Stimulated activated CD8-positive, alpha-beta memory T cell treated with anti-CD3 and anti-CD28 coated beads, Interleukin-12 subunit alpha, Interleukin-12 subunit beta, amount 100 ng/mL, for 24 hours (primary cell): Measurements from ENCODE around the gene MCF2L.
"Not testable (repeated sequence)": the region's sequence is repeated elsewhere in the genome, so short reads cannot be mapped to it uniquely, and the experiment has no call there.

Experiments
- DNase-seq: peaks from one replicate; pipeline ENCODE4 v3.0.0-alpha.2; 2020; ENCODE audit errors: extremely low read depth

MCF2L gene

GRCh38 chr13:113015826-113016525, 47.0 kb downstream of the MCF2L start:
- no peak for DNase-seq

GRCh38 chr13:113016526-113017295, 47.7 kb downstream of the MCF2L start:
- DNase-seq, result no peak

GRCh38 chr13:113017506-113018215, 48.6 kb downstream of the MCF2L start:
- DNase-seq, result no peak

- DNase-seq, result no peak
Observed at GRCh38 chr13:113018676-113019465, 49.9 kb downstream of the MCF2L start.

DNA sequence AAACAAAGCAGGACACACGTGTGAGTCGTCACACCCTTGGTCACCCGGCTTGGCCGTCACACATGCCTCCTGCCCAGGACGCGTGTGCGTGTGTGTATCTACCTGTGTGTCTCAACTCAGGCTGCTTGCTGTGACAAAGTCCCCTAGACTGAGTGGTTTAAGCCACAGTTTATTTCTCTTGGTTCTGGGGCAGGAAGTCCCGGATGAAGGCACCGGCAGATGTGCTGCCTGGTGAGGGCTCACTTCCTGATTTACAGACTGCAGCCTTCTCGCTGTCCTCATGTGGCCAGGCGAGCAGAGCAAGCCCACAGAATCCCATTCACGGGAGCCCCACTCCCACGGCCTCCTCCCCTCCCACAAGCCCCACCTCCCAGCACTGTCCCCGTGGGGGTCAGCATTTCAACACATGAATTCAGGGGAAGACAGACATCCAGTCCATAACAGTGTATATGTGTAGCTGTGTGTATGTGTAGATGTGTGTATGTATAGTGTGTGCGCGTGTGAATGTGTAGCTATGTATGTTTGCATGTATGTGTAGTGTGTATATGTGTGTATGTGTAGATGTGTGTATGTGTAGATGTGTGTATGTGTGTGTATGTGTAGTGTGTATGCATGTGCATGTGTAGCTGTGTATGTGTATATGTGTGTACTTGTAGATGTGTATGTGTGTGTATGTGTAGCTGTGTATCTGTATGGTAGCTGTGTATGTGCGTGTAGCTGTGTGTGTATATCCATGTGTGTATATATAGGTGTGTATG, 51.5 kb downstream of the MCF2L start:
- DNase-seq, result no peak

GRCh38 chr13:113021391-113021790, 52.4 kb downstream of the MCF2L start:
- no peak for DNase-seq

- no peak for DNase-seq
Observed at GRCh38 chr13:113021811-113022210, 52.8 kb downstream of the MCF2L start.

DNA sequence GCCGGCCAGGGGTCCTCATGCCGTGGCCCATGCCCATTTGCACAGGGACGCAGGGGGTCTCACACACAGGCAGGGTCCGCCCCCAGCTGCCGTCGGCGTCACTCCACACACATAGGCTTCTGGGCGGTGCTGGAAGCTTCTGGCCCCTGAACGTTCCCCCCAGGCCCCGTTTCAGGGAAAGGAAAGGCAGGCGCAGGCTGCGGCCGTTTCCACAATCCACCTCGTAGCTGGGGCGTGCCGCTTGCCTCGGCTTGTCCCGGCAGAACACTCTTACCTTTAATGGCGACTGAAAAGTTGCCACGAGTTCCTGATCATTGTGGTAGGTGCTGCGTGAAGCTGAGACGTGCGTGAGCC, 53.4 kb downstream of the MCF2L start:
- DNase-seq, result no peak

DNA sequence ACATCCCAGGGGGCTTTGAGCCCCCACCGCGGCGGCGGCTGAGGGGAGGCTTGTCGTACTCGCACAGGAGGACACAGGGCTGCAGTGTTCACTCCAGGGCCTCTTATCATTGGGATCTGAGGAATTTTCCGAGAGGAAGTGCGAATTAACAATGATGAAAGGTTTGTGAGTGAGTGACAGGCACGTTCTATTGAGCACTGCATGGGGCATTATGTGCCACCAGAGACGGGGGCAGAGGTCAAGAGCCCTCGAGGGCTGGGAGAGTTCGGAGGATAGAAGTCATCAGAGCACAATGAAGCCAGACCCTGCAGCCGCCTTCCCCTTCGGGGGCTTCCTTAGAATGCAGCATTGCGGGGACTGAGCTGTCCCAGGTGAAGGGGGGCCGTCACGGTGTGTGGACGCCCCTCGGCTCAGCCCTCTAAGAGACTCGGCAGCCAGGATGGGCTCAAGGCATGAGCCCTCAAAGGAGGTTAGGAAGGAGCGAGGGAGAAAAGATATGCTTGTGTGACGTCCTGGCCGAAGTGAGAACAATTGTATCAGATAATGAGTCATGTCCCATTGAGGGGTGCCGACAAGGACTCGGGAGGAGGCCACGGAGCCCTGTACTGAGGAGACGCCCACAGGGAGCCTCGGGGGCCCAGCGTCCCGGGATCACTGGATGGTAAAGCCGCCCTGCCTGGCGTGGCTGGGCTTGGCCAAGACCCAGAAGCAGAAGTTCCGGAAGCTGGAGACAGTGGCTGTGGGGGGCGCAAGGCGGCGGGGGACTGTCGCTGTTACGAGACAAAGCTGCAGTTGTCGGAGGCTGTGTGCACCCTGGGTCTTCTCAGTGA, 53.9 kb downstream of the MCF2L start:
- no peak for DNase-seq

DNA sequence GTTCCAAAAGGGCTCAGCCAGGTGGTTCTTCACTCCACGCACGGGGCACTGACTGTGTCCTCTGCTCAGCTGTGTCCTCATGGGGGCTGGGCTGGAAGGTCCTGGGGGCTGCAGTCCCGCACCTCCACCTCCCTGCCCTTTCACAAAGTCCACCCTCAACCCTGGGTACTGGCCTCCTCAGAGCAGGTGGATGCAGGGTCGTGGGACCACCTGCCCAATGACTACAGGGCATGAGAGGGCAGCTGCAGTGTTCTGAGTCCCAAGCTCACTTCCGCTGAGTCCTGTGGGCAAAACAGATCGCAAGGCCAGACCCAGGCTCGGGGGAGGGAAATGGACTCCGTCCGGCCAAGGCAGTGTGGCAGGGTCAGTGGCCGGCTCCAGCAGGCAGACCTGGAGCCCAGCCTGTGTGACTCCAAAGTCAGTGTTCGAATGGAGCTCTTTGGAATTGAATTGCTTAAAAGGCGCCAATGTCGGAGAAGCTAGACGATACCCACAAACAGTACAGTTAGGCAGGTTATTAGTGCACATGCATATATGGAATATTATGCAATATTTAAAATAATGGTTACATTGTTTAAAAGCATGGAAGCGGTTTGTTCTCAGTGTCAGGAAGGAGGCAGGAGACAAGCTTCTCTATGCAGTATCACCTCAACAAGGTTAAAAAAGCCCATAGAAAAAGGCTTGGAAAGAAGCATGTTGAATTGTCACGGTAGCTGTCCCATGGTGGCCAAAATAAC, 54.8 kb downstream of the MCF2L start:
- DNase-seq, result no peak

- no peak for DNase-seq
Observed at GRCh38 chr13:113024466-113024865, 55.5 kb downstream of the MCF2L start.

- DNase-seq, result no peak
Observed at GRCh38 chr13:113026391-113026910, 57.4 kb downstream of the MCF2L start.

GRCh38 chr13:113027095-113027494, 58.1 kb downstream of the MCF2L start:
- DNase-seq, result no peak

- no peak for DNase-seq
Observed at GRCh38 chr13:113027566-113027965, 58.6 kb downstream of the MCF2L start.

DNA sequence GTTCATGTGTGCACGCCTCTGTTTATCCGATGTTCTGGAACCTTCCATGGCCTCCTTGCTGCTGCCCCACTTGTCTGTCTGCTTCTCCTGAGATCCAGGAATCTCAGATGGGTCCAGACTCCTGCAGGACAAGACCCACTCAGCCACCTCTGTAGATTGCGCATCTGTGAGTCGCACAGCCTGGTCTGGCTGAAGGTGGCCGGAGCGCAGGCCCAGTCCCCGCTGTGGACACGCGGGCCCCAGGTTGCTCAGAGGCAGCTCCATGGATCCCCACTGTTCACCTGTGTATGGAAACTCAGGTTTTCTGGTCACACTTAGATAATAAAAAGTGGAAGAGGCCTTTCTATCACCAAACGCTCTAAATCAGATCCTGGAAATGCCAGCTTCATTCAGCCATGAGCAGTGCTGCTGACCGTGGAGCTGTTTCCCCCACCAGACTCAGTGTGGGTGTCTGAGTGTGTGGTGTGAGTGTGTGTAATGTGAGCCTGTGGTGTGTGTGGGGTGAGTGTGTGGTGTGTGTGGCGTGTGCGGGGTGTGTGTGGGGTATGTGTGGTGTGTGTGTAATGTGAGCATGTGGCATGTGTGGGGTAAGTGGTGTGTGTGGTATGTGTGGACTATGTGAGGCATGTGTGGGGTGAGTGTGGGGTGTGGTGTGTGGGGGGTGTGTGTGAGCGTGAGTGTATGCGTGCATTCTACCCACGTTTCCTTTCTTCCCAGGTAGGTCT, 59.5 kb downstream of the MCF2L start:
- DNase-seq, result no peak

- DNase-seq, result no peak
Observed at GRCh38 chr13:113029061-113029445, 60.0 kb downstream of the MCF2L start.

GRCh38 chr13:113029487-113030258, 60.7 kb downstream of the MCF2L start:
- DNase-seq, result peak; percentile 11

DNA sequence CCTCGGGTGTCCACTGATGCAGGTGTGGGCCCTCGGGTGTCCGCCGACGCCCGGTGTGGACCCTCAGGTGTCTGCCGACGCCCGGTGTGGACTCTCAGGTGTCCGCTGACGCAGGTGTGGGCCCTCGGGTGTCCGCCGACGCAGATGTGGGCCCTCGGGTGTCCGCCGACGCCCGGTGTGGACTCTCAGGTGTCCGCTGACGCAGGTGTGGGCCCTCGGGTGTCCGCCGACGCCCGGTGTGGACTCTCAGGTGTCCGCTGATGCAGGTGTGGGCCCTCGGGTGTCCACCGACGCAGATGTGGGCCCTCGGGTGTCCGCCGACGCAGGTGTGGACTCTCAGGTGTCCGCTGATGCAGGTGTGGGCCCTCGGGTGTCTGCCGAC, 61.2 kb downstream of the MCF2L start:
- not testable (repeated sequence) for DNase-seq
